Skeletal muscle tissue (tissue), 4 donors: Measurements from ENCODE around the gene DIP2C. TPM values are rescaled to one million over a fixed set of nuclear protein-coding genes. Genes with fewer than 3 reads are reported as not detected.

Experiments used
- H3K27ac ChIP-seq: one replicate; pipeline ENCODE4 v1.7.0; 2013; ENCODE audit warnings: mild to moderate bottlenecking, low read depth, low read length, inconsistent platforms
- H3K27me3 ChIP-seq, 3 donors: one replicate each; pipeline ENCODE4 v1.7.0; 2013; ENCODE audit warnings: low read length in 3 of 3; ENCODE audit not compliant: control insufficient read depth in 3 of 3, insufficient read depth in 3 of 3
- H3K36me3 ChIP-seq, 3 donors: one replicate each; pipeline ENCODE4 v1.7.0; 2013; ENCODE audit warnings: low read length in 3 of 3; ENCODE audit not compliant: control insufficient read depth in 3 of 3, insufficient read depth in 3 of 3
- H3K4me1 ChIP-seq, 3 donors: one replicate each; pipeline ENCODE4 v1.7.0; 2013; ENCODE audit warnings: low read length in 3 of 3, mild to moderate bottlenecking in 3 of 3; ENCODE audit not compliant: control insufficient read depth in 3 of 3, insufficient read depth in 3 of 3
- H3K4me3 ChIP-seq, 3 donors: one replicate each; pipeline ENCODE4 v1.7.0; 2013; ENCODE audit warnings: low read length in 3 of 3
- H3K9ac ChIP-seq, 3 donors: one replicate each; pipeline ENCODE4 v1.7.0; 2013; ENCODE audit warnings: low read length in 3 of 3, mild to moderate bottlenecking in 3 of 3, moderate library complexity in 2 of 3, low read depth in 1 of 3
- H3K9me3 ChIP-seq, 3 donors: one replicate each; pipeline ENCODE4 v1.7.0; 2013; ENCODE audit warnings: low read length in 3 of 3; ENCODE audit not compliant: control insufficient read depth in 3 of 3
- total RNA-seq: library from RNA; depleted of rRNA; stranded (reverse); fragments of >200 nt; gene quantifications from one replicate; pipeline ENCODE4 v1.2.3, GENCODE V29; 2014
- donor health status: Osteomylitis.

The DIP2C gene
- total RNA-seq, 1 donor from 2014 or later, result 18.8 TPM

DNA sequence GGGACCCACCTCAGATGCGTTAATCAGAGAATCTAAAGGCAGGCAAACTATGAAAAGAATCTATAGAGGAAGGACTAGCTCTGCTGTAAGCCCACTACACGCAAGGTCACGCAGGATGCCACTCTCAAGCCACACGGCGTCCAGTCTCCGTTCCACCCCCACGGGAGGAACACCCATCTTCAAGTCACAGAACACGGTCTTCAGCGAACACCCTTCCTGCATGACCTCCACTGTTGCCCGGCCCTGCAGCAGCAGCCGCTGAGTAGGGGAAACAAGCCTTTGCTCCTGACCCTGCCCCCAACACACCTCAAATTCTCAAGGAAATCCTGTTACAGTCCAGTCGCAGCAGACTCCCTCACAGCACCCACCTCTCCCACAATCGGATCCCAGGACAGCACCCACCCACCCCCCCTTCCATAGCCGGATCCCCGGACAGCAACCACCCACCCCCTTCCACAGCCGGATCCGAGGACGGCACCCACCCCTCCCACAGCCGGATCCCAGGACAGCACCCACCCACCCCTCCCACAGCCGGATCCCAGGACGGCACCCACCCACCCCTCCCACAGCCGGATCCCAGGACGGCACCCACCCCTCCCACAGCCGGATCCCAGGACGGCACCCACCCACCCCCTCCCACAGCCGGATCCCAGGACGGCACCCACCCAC lies 133.7 kb downstream of the DIP2C start:
- no peaks in the 10 kb centered on the region for H3K9me3 ChIP-seq
- no peaks in the 10 kb centered on the region for H3K36me3 ChIP-seq
- no peaks in the 10 kb centered on the region for H3K27me3 ChIP-seq
- H3K27ac ChIP-seq, result no peak overlapping the region
- H3K4me1 ChIP-seq, result peaks cover 9 to 30% (median 22%) of the 10 kb centered on the region in 3 donors
- no peak overlapping the region for H3K4me3 ChIP-seq
- no peak overlapping the region for H3K9ac ChIP-seq

DNA sequence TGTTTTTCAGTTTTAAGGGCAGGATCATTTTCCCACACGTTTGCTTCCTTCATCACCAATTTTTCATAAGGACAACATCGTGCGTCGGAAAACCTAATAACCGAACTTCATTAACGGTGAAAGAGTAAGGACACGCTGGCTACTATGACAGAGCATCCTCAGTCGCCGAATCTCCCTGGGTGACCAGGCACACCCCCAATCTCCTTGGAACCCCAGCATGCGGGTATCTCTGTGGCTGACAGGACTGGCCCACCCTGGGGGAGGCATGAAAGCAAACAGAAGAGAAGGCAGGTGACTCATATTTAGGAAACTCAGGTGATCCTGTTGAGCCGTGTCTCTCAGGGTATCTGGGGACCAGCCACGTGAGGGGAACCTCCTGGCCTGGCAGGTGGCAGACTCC lies 134.2 kb downstream of the DIP2C start:
- Histone ChIP-seq H3K9me3 (no peaks in the 10 kb centered on the region), H3K4me1 (peaks cover 9 to 33% (median 22%) of the 10 kb centered on the region in 3 donors), H3K27me3 (no peaks in the 10 kb centered on the region), H3K9ac (no peak overlapping the region), H3K36me3 (no peaks in the 10 kb centered on the region), H3K4me3 (no peak overlapping the region), H3K27ac (no peak overlapping the region)

- peaks cover 7 to 33% (median 18%) of the 10 kb centered on the region in 3 donors for H3K4me1 ChIP-seq
Observed at GRCh38 chr10:554182-554848, 135.2 kb downstream of the DIP2C start.

DNA sequence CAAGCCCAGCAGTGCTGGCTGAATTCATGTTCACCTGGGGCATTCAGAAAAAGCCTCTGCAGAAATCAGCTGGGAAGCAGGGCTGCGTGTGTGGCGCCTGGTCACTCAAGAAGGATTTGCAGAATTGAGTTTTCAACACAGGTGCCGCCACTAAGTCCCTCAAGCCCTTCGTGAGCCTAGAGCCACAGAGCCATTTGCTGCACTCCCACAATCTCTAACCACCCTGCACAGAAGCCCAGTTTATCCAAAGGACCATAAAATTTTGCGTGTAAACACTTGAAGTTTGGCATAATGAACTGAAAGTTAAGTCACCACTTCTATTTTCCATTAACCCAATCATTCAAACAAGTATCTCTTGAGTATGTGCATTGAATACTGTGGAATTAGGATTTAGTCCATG lies 136.2 kb downstream of the DIP2C start:
- Histone ChIP-seq H3K4me1 (peaks cover 7 to 33% (median 18%) of the 10 kb centered on the region in 3 donors), H3K9me3 (no peaks in the 10 kb centered on the region), H3K27ac (no peak overlapping the region), H3K27me3 (no peaks in the 10 kb centered on the region), H3K36me3 (no peaks in the 10 kb centered on the region), H3K4me3 (no peak overlapping the region), H3K9ac (no peak overlapping the region)

More at GRCh38 chr10:554182-554848, 135.2 kb downstream of the DIP2C start:
- H3K9ac ChIP-seq, result no peak overlapping the region
- H3K4me3 ChIP-seq, result no peak overlapping the region
- H3K9me3 ChIP-seq, result no peaks in the 10 kb centered on the region
- no peaks in the 10 kb centered on the region for H3K36me3 ChIP-seq
- no peak overlapping the region for H3K27ac ChIP-seq
- no peaks in the 10 kb centered on the region for H3K27me3 ChIP-seq

DNA sequence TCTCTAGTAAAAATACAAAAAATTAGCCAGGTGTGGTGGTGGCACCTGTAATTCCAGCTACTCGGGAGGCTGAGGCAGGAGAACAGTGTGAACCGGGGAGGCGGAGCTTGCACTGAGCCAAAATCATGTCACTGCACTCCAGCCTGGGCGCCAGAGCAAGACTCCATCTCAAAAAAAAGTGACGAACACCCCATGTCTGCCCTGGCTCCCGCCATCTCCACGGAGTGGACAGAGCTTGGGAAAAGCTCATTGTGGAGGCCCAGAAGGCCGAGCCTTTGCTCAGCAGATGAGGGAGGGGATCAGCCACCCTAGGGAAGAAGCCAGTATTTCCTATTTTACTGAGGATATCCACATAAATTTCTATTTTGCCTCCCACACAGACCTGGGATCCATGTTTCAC lies 136.8 kb downstream of the DIP2C start:
- H3K27me3 ChIP-seq, result no peaks in the 10 kb centered on the region
- no peaks in the 10 kb centered on the region for H3K36me3 ChIP-seq
- H3K9me3 ChIP-seq, result no peaks in the 10 kb centered on the region
- peaks cover 7 to 32% (median 19%) of the 10 kb centered on the region in 3 donors for H3K4me1 ChIP-seq
- H3K27ac ChIP-seq, result no peak overlapping the region
- H3K9ac ChIP-seq, result no peak overlapping the region
- H3K4me3 ChIP-seq, result no peak overlapping the region

- no peak overlapping the region for H3K4me3 ChIP-seq
- H3K9me3 ChIP-seq, result no peaks in the 10 kb centered on the region
- peaks cover 7 to 30% (median 20%) of the 10 kb centered on the region in 3 donors for H3K4me1 ChIP-seq
- H3K27ac ChIP-seq, result no peak overlapping the region
- H3K9ac ChIP-seq, result no peak overlapping the region
- H3K36me3 ChIP-seq, result no peaks in the 10 kb centered on the region
- H3K27me3 ChIP-seq, result no peaks in the 10 kb centered on the region
Observed at GRCh38 chr10:551373-552252, 137.9 kb downstream of the DIP2C start.

DNA sequence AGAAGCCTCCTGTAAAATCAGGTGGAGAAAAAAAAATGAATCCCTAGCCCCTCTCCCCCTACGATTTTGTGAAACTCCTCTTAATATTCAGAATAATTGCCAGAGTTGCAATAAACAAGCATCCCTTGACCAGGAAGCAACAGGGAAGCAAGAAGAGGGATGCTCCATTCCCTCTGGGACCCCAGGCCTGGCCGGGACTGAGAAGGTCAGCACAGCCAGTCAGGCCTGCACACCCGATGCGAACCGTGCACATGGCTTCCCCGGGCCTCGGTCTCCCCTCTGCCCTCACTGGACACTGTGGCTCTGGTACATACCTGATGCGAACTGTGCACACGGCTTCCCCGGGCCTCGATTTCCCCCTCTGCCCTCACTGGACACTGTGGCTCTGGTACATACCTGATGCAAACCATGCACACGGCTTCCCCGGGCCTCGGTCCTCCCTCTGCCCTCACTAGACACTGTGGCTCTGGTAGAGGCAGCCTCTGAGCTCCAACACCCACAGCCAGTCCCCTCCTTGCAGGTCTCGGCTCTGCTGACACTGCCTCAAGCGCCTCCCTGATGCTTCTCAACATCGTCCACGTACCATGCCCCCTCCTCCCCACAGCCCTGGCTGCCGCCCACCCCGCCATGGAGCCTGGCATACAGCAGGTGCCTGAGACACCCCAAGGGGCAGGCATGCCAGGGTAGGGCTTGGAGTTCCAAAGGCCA lies 138.6 kb downstream of the DIP2C start:
- Histone ChIP-seq H3K27me3 (no peaks in the 10 kb centered on the region), H3K27ac (no peak overlapping the region), H3K4me1 (peaks cover 7 to 26% (median 18%) of the 10 kb centered on the region in 3 donors), H3K9me3 (no peaks in the 10 kb centered on the region), H3K9ac (no peak overlapping the region), H3K36me3 (no peaks in the 10 kb centered on the region), H3K4me3 (no peak overlapping the region)

DNA sequence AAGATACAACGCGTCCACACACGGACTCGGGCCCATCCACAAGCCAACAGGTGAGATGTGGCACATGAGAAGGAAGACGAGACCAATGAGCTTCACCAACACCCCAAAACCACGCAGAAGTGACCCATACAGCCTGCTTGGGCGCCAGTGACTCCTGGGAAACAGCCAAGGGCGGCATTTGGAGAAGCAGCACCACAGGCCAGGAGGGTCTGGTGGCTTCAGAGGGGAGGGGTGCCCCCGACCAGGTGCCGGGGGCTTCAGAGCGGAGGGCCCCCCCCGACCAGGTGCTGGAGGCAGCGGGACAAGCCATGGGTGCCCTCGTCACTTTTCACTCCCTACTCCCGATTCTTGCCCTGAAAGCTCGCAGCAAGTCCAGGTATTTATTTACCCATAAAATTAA lies 140.1 kb downstream of the DIP2C start:
- no peaks in the 10 kb centered on the region for H3K9me3 ChIP-seq
- no peak overlapping the region for H3K27ac ChIP-seq
- peaks cover 4 to 26% (median 12%) of the 10 kb centered on the region in 3 donors for H3K4me1 ChIP-seq
- H3K4me3 ChIP-seq, result no peak overlapping the region
- H3K27me3 ChIP-seq, result no peaks in the 10 kb centered on the region
- H3K36me3 ChIP-seq, result no peaks in the 10 kb centered on the region
- no peak overlapping the region for H3K9ac ChIP-seq

- H3K36me3 ChIP-seq, result no peaks in the 10 kb centered on the region
- H3K9ac ChIP-seq, result no peak overlapping the region
- H3K27me3 ChIP-seq, result no peaks in the 10 kb centered on the region
- H3K27ac ChIP-seq, result no peak overlapping the region
- H3K4me3 ChIP-seq, result no peak overlapping the region
- no peaks in the 10 kb centered on the region for H3K9me3 ChIP-seq
- peaks cover 4 to 26% (median 12%) of the 10 kb centered on the region in 3 donors for H3K4me1 ChIP-seq
Observed at GRCh38 chr10:548238-548901, 141.1 kb downstream of the DIP2C start.
